Measurements from ENCODE around the gene PKD2L2.

The PKD2L2 gene

GRCh38 chr5:137932800-137933199, 43.5 kb downstream of the PKD2L2 start:
- in situ Hi-C loops (cut with MboI; ENCODE audit: low sequenced_read_pairs, unreplicated experiment) = no loop called here
- no peak for TF ChIP-seq CTCF (IDR thresholded peaks at IDR 0.05; ENCODE audit: borderline replicate concordance, control extremely low read depth, extremely low read depth, insufficient read depth, missing control alignments)

GRCh38 chr5:137933491-137933911, 44.2 kb downstream of the PKD2L2 start:
- in situ Hi-C loops (cut with MboI; ENCODE audit: low sequenced_read_pairs, unreplicated experiment) = no loop called here
- no peak for TF ChIP-seq CTCF (IDR thresholded peaks at IDR 0.05; ENCODE audit: borderline replicate concordance, control extremely low read depth, extremely low read depth, insufficient read depth, missing control alignments)
- DNase-seq (ENCODE audit: low spot score) = no peak

More at GRCh38 chr5:137932800-137933199, 43.5 kb downstream of the PKD2L2 start:
- DNase-seq (ENCODE audit: low spot score) = no peak

GRCh38 chr5:137935190-137935589, 45.9 kb downstream of the PKD2L2 start:
- TF ChIP-seq CTCF (IDR thresholded peaks at IDR 0.05; ENCODE audit: borderline replicate concordance, control extremely low read depth, extremely low read depth, insufficient read depth, missing control alignments) = no peak
- DNase-seq (ENCODE audit: low spot score) = peak; percentile 42
- in situ Hi-C loops (cut with MboI; ENCODE audit: low sequenced_read_pairs, unreplicated experiment) = no loop called here

- no peak for DNase-seq (ENCODE audit: low spot score)
- in situ Hi-C loops (cut with MboI; ENCODE audit: low sequenced_read_pairs, unreplicated experiment) = no loop called here
- TF ChIP-seq CTCF (IDR thresholded peaks at IDR 0.05; ENCODE audit: borderline replicate concordance, control extremely low read depth, extremely low read depth, insufficient read depth, missing control alignments) = no peak
Observed at GRCh38 chr5:137935694-137936093, 46.4 kb downstream of the PKD2L2 start.

GRCh38 chr5:137937994-137938750, 48.9 kb downstream of the PKD2L2 start:
- no peak for TF ChIP-seq CTCF (IDR thresholded peaks at IDR 0.05; ENCODE audit: borderline replicate concordance, control extremely low read depth, extremely low read depth, insufficient read depth, missing control alignments)
- in situ Hi-C loops (cut with MboI; ENCODE audit: low sequenced_read_pairs, unreplicated experiment) = no loop called here
- DNase-seq (ENCODE audit: low spot score) = no peak

- in situ Hi-C loops (cut with MboI; ENCODE audit: low sequenced_read_pairs, unreplicated experiment) = no loop called here
- DNase-seq (ENCODE audit: low spot score) = peak; percentile 26
- TF ChIP-seq CTCF (IDR thresholded peaks at IDR 0.05; ENCODE audit: borderline replicate concordance, control extremely low read depth, extremely low read depth, insufficient read depth, missing control alignments) = no peak
Observed at GRCh38 chr5:137938751-137939143, 49.5 kb downstream of the PKD2L2 start.

All from GM13976 (cell line).